ENCODE results near the gene STIP1.

STIP1 gene

GRCh38 chr11:64203421-64204079, 17.6 kb downstream of the STIP1 start:
- no peak for DNase-seq

GRCh38 chr11:64204080-64204440, 18.1 kb downstream of the STIP1 start:
- no peak for DNase-seq

- DNase-seq = peak; percentile 89
Observed at GRCh38 chr11:64204464-64204989, 18.6 kb downstream of the STIP1 start.

- peak; percentile 95 for DNase-seq
Observed at GRCh38 chr11:64206457-64207255, 20.7 kb downstream of the STIP1 start, which contains the start of gene FERMT3. FERMT3 (plus strand) TSS chr11:64206721; CDS start chr11:64207365, 644 bp downstream.

- peak; percentile 85 for DNase-seq
Observed at GRCh38 chr11:64207256-64208085, 21.5 kb downstream of the STIP1 start.

- no peak for DNase-seq
Observed at GRCh38 chr11:64208086-64208795, 22.3 kb downstream of the STIP1 start.

GRCh38 chr11:64208796-64209562, 23.0 kb downstream of the STIP1 start:
- no peak for DNase-seq

- DNase-seq = no peak
Observed at GRCh38 chr11:64209563-64209843, 23.5 kb downstream of the STIP1 start.

- DNase-seq = no peak
Observed at GRCh38 chr11:64210301-64211020, 24.5 kb downstream of the STIP1 start.

- no peak for DNase-seq
Observed at GRCh38 chr11:64211181-64211872, 25.4 kb downstream of the STIP1 start.

- no peak for DNase-seq
Observed at GRCh38 chr11:64216879-64217278, 30.9 kb downstream of the STIP1 start.

- no peak for DNase-seq
Observed at GRCh38 chr11:64218628-64219353, 32.8 kb downstream of the STIP1 start.

- DNase-seq = no peak
Observed at GRCh38 chr11:64219354-64219684, 33.3 kb downstream of the STIP1 start.

- DNase-seq = no peak
Observed at GRCh38 chr11:64219755-64220154, 33.8 kb downstream of the STIP1 start.

- no peak for DNase-seq
Observed at GRCh38 chr11:64220271-64220670, 34.3 kb downstream of the STIP1 start.

GRCh38 chr11:64220798-64221197, 34.8 kb downstream of the STIP1 start:
- DNase-seq = no peak

GRCh38 chr11:64222651-64223000, 36.7 kb downstream of the STIP1 start:
- no peak for DNase-seq

- DNase-seq = no peak
Observed at GRCh38 chr11:64223001-64223651, 37.2 kb downstream of the STIP1 start.

- DNase-seq = no peak
Observed at GRCh38 chr11:64224151-64224890, 38.4 kb downstream of the STIP1 start.
